Endothelial cell of umbilical vein (primary cell): Measurements from ENCODE around the gene GMPPB.

ENCODE experiments used
- EZH2 ChIP-seq: IDR thresholded peaks from 2 replicates; pipeline ENCODE4 v1.6.1; 2012; ENCODE audit warnings: borderline replicate concordance, low read depth, mild to moderate bottlenecking, moderate library complexity, low read length, inconsistent platforms; ENCODE audit not compliant: severe bottlenecking
- POLR2A ChIP-seq: IDR thresholded peaks from 2 replicates; pipeline ENCODE4 v1.6.1; 2012; ENCODE audit warnings: low read depth, mild to moderate bottlenecking, control low read depth, low read length
- TF ChIP-seq, protein P1 (sequence below), 2 donors: IDR thresholded peaks; 1 replicate in 1 of 2; 2 replicates in 1 of 2; pipeline ENCODE4 v1.5.1; 2011; ENCODE audit warnings: low read length in 2 of 2, mild to moderate bottlenecking in 2 of 2, moderate library complexity in 2 of 2, control low read depth in 1 of 2, inconsistent platforms in 1 of 2, low read depth in 1 of 2; ENCODE audit not compliant: insufficient read depth in 1 of 2; ENCODE audit errors: extremely low read depth in 1 of 2

DNA sequence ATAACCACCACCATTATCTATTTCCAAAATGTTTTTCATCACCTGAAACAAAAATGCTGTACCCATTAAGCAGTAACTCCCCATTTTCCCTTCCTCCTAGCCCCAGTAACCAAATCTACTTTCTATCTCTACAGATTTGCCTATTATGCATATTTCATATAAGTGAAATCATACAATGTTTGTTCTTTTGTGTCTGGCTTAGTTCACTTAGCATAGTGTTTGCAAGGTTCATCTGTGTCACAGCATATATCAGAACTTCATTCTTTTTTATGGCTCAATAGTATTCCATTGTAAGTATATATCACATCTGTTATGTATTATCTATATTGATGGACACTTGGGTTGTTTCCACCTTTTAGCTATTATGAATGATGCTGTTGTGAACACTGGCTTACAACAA is 16.7 kb upstream of the GMPPB start:
- TF ChIP-seq, protein P1, sequence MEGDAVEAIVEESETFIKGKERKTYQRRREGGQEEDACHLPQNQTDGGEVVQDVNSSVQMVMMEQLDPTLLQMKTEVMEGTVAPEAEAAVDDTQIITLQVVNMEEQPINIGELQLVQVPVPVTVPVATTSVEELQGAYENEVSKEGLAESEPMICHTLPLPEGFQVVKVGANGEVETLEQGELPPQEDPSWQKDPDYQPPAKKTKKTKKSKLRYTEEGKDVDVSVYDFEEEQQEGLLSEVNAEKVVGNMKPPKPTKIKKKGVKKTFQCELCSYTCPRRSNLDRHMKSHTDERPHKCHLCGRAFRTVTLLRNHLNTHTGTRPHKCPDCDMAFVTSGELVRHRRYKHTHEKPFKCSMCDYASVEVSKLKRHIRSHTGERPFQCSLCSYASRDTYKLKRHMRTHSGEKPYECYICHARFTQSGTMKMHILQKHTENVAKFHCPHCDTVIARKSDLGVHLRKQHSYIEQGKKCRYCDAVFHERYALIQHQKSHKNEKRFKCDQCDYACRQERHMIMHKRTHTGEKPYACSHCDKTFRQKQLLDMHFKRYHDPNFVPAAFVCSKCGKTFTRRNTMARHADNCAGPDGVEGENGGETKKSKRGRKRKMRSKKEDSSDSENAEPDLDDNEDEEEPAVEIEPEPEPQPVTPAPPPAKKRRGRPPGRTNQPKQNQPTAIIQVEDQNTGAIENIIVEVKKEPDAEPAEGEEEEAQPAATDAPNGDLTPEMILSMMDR (IDR thresholded peaks at IDR 0.05; ENCODE audit: extremely low read depth in 1 of 2, insufficient read depth in 1 of 2, low read depth in 1 of 2, low read length in 2 of 2) = no peak
- TF ChIP-seq POLR2A = no peak
- TF ChIP-seq EZH2 = no peak
